ENCODE results near the gene CHST15.

The CHST15 gene

DNA sequence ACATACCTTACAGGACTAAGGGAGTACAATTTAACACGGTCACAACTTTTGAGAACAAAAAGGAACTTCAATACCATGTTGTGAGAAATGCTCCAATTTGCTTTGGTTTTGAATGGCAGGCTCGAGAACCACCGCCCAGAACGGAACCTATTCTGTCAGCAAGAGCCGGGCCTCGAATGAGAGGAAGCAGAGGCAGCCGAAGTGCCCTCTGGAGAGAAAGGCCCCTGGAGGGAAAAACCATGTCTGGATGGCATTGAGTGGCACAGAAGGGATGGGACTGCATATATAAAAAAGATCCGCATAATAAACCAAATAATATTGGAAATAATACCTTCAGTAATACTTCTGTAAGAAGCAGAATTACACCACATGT, 85.6 kb downstream of the CHST15 start:
- DNase-seq: no peak

DNA sequence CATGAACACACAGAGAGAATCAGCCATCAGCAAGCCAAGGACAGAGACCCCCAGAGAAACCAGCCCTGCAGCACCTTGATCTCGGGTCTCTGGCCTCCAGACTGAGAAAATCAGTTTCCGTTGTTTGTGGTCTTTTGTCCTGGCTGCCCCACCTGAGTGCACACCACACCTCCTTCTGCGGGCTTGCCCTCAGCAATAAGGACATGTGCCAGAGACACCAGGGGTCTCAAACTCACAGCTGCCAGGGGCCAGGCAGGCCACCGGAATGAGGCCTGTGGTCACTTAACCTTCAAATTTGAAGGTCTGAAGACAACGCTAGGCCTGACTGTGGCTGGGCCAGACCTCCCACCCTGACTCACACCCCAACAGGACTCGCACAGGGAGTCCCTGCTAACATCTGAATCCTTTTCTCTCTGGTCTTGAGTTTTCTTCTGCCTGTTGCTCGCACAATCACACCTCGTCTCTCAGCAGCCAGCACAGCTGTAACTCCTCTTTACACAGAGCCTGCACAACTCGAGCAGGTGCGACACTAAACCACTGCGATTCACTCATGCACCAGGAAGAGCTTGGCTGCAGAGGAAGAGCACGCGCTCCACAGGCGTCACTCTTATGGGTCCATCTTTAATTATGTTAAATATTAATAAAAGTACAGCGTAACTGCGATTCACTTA, 86.2 kb downstream of the CHST15 start:
- no peak for DNase-seq

DNA sequence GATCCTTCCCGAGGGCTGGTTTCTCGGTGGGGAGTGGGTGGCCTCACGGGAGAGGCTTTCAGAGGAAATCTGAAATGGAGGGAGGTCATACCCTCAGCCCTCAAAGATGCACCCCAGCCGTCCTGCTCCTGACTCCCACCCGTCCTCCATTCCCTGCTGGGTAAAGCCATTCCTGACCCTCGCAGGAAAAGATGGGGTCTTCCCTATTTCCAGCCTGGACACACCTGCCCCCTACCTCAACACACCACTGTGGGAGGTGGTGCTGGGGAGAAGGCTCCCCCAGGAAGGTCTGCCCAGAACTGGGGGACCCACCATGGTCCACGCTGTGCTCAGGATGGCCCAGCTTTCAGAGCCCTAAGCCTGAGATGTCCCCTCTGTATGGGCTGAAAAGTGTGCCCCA, 86.9 kb downstream of the CHST15 start:
- DNase-seq: no peak

DNA sequence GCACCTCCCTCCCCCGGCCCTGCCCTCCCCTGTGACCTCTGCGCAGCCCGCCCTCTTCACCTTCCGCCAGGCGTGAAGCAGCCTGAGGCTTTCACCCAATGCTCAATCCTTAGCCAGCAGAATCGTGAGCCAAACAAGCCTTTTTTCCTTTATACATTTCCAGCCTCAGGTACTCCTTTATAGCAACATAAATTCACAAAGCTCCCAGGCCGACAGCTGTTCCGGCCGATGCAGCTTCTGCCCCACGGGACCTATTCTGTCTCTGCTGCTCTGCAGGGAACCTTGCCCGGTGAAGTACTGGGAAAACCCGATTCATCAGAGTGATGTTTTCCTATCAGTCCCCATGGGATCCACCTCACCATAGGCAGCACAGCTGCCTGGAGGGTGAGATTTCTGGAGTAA, 87.4 kb downstream of the CHST15 start:
- no peak for DNase-seq

DNA sequence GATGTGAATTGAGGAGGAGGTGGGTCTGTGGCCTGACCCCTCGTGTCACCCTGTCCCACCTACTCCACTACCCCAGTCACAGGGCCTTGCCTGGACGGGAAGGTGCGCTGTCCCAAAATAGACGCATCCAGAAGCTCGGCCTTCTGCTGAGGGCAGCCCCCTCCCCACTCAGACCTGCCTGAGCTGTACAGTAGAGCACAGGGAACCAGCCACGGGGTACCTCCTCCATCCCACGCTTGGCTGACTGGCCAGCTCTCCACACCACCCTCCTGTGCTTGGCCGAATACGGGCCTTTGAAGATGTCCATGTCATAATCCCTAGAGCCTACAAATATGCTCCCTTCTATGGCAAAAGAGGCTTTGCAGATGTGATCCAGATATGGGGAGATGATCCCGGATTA, 88.3 kb downstream of the CHST15 start:
- no peak for DNase-seq

DNA sequence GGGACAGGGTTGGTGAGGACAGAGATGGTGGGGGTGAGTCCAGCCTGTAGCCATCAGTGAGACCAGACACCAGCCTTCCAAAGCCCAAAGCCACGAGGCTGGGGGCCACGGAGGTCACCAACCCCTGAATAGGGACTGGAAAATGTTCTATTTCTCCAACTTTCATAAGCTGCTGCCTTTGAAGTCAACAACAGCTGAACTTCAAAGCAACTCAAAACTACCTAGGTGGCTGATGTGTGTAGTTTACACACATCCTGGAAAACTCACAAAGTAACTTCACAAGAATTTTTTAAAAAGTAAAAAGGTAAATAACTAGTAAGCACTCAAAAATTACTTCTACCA, 88.8 kb downstream of the CHST15 start:
- no peak for DNase-seq

DNA sequence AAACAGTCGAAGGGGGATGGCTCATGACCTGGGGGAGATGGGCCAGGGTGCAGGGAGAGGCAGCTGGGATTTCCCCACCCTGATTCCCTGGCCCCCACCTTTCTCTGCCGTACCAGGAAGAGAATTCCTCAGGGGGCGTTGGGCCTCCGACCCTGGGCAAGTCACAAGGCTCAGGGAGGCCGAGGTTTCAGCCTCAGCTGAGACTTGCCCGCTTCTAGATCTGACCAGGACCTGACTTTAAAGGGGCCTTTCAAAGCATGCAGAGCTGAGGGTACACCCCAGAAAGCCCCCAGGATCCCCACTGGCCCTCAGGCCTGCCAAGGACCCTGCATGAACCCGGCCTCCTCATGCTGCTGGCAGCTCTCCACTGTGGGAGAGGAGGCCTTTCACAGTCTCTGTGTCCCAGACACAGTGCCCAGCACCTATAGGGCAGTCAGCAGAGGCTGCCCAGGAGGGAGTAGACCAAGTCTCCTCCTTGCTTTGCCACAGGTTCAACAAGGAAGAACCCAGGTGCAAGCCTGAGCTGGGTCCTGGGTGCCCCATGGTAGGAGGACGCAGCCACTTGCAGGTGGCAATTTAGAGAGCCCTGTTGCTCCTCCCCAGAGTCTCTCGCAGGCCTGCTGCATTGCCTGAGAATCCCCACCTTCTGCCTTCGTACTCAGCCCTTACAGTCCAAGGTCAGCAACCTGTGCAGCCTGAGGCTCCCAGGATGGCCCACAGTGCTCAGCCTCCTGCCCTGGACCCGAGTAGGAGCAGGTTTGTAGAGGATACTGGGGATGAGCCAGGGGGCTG, 89.3 kb downstream of the CHST15 start:
- DNase-seq: no peak

DNA sequence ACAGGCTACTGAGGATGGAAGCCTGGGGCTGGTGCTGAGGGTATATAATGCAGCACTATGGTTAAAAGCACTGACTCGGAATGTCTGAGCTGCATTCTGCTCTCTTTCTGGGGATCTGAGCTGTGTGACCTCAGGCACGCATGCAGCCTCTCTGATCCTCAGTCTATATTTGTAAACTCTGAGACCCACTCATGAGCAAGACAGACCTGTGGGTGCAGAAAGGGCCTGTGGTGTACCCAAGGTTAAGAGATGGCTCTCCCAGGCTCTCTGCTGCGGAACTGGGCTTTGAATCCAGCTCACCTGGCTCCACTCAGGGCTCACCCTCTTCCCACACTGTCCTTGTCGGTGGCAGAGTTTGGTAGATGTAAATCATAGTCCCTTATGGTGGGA, 89.9 kb downstream of the CHST15 start:
- no peak for DNase-seq

DNA sequence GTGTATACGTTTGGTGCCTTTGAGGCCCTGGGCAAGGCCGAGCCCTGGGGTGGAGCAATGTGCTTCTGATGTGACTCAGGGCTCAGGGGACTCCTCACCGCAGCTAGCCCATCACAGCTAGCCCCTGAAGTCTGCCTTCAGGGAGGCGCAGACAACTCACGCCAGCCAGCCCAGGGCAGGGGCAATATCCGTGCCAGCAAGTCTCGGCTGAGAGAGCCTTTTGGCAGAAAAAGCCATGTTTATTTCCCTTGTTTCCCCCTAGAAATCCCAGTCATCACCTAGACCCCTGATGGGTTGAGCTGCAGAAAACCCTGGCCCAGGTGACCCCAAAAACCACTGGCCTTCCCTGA, 90.4 kb downstream of the CHST15 start:
- DNase-seq: no peak

DNA sequence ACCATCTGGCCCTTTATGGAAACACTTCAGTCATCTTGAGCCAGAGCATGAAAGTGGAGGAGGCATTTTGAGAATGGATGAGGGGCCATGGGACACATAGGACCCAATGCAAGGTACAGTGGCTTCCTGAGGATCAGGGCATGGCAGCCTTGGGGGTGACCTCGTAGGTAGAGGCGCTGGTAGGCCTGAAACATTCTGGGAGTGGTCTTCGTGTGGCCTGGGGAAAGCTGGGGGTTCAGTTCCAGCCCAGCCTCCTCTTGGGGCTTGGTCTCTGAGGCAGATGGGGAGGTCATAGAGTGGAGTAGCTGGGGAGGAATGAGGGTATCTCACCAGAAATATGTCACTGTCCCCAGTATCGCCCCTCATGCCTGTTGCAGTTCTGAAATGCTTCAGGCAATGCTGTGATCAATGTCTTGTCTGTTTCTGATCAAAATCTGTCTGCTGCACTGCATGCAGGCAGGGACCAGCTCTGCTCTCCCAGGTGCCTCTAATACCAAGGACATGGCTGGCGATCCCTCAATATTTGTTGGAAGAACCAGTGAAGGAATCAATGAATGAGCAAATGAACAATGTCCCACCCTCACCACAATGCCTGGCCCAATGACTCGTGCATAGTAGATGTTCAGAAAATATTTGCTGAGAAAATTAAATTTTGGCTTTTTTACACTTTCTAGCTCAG, 90.9 kb downstream of the CHST15 start:
- no peak for DNase-seq

DNA sequence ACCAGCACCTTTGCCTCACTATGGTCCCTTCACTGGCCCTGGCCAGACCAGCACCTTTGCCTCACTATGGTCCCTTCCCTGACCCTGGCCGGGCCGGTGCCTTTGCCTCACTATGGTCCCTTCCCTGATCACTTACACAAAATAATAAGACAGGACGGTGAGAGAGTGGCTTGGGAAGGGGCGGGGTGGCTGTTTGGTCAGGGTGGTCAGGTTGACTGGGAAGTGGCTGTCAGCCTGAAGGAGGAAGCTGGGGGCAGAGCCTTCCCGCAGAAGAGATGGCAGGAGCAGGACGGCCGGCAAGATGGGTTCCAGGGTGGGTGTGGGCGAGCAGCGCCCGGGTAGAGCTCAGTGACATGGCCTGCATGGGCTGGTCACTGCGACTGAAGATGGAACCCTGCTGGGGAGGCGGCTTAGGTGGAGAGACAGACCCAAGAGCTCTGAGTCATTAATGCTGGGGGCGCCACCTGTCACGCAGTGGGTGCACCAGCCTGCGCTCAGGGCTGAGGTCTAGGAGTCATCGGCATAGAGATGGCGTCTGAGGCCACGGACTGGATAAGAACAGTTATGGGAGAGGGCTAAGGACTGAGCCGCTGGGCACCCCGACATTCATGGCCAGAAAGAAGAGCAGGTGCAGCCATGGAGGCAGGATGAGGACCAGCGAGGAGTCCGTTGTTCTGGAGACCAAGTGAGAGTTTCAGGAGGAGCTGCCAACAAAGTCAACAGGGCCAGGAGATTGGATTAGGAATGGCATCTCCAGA, 91.8 kb downstream of the CHST15 start:
- no peak for DNase-seq

DNA sequence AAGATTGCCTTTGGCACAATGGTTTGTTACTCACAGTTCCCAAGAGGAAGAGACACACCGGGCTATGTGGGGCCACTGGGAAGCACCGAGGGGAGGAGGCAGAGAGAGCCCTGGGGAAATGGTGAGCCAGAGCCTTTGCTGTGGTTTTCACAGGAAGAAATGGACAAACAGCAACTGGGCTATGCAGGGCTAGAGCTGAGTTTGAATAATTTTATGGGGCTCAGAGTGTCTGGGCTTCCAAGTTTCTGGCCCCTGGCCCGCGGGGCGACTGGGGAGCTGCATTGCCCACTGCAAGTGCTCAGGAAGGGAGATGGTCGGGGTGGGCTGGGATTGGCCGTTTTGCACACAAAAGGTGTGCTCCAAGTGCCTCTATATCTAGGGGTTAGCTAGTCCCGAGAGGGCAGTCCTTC, 92.6 kb downstream of the CHST15 start:
- DNase-seq: no peak

DNA sequence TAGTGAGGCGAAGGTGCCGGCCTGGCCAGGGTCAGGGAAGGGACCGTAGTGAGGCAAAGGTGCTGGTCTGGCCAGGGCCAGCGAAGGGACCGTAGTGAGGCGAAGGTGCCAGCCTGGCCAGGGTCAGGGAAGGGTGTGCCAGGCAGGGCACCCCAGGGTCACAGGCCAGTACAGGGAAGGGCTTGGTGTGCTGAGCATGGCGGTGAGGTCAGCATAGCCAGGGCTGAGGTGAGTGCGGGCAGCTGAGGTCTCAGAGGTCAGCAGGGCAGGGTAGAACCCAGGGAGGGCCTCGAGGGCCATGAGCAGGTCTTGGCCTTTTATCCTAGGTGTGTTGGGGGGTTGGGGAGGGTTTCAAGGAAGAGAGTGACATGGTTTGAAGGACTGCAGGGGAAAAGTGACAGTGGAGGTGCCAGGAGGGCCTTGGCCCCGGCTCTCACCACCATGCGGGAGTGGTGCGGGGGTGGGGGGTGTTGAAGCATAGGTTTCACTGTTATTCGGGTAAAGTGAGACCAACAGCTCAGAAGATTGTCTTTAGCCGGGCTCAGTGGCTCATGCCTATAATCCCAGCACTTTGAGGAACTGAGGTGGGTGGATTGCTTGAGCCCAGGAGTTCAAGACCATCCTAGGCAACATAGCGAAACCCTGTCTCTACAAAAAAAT, 93.3 kb downstream of the CHST15 start:
- DNase-seq: no peak

DNA sequence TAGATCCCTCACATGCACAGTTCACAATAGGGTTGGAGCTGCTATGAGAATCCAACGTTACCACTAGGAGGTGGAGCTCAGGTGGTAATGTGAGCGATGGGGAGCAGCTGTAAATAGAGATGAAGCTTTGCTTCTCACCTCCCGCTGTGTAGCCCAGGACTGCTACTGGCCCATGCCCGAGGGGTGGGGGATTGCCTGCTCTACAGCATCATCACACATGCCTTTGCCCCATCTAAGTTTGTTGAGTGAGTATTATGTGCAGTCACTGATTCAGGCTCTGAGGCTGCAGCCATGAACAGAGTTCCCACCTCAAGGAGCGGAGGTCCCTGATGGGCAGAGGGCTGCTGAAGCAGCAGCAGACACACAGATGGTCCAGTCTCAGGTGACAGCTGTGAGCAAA, 94.1 kb downstream of the CHST15 start:
- no peak for DNase-seq

DNA sequence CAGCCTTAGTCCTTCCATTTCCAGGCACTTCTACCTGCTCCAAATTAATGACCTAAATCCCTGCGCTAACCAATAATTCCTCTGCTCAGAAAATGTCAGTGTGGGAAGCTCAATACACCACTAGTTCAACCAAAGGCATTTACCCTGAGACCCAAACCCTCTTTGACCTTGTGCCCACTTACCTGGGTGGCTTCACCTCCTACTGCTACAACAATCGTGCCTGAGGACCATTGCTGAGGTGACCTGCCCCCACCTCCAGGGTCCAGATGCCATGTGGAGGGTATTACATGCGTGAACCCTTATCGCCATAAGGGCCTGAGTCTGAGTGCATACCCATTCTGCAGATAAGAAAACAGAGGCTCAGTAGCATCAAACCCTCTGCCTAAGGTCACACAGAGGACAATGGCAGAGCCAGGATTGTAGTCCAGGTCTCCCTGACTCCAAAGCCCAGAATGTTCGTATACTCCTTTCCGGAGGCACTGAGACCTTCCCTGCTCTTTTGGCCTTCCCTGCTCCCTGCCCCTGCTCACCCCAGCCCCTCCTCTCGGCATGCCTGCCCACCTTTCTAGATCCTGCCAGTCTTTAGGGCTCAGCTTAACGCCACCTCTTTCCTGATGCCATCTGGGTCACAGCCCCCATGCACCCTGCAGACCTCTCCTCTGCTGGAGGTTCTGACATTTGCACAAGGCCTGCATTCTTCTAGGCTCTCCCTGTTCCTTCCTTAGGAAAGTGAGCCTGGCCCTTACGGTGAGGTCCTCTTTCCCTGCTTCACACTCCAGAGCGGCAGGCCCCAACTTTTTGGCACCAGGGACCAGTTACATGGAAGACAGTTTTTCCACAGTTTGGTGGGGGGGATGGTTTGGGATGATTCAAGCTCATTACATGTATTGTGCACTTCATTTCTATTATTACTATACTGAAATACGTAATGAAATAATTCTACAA, 94.9 kb downstream of the CHST15 start:
- DNase-seq: no peak

DNA sequence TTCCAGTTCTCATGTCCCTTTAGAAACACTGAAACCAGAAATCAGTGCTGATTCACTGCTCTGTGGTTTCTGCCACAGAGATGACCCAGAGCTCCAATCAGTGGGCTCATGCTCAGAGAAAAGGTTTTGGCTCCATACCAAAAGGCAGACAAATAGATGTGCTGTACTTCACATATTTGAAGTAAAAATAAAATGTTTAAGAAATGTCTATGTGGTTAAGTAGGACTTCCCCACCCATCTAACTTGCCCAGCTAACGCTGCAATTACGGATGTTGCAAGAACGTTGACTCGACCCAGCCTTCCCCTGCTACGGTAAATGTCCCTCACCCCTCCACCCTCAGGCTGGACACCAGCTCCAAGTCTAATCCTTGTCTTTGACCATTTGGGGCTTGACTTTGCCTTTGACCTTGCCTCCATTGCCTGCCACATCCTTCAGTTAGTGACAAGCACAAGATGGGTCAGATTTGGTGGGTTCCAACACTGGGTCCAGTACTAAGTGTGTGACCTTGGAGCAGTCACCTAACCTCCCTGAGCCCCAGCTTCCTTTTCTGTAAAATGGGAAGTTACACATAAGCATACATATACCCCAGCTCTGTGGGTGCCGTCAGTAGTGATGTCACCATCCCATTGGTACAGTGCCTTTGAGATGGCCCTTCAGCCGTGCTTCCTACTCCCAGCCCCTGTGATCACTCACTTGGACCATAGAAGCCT, 95.8 kb downstream of the CHST15 start:
- DNase-seq: peak; percentile 37

DNA sequence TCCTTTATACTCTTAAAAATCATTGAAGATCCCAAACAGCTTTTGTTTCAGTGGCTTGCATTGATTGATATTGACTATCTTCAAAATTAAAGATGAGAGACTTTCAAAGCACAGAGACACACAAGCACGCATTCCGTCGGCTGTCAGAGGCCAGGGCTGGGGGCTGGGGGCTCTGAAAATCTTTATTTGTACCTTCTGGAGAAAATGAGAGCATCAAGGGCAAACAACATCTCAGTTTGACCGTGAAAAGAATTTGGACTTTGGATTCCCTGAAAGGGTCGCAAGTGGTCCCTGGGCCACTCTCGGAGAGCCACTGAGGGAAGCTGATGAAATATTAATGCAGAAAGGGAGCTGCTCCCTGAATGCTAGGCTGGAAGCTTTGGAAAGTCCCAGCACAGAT, 96.4 kb downstream of the CHST15 start:
- no peak for DNase-seq

DNA sequence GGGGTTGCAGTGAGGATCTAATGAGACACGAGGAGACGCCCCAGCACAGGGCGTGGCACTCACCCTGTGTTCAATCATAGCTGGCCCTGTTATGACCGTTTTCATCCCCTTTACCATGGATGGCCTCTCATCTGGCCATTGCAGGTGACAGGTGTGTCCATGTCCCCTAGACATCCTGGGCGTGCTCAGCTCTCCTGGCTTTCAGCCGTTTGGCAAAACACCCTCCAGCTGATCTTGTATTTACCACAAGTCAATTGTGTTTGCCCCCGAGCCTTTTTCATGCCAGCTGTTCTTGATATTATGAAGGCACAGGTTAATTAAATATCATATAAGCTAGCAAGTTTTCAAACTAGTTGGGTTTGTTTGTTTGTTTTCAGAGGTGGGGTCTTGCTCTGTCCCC, 97.1 kb downstream of the CHST15 start:
- no peak for DNase-seq

DNA sequence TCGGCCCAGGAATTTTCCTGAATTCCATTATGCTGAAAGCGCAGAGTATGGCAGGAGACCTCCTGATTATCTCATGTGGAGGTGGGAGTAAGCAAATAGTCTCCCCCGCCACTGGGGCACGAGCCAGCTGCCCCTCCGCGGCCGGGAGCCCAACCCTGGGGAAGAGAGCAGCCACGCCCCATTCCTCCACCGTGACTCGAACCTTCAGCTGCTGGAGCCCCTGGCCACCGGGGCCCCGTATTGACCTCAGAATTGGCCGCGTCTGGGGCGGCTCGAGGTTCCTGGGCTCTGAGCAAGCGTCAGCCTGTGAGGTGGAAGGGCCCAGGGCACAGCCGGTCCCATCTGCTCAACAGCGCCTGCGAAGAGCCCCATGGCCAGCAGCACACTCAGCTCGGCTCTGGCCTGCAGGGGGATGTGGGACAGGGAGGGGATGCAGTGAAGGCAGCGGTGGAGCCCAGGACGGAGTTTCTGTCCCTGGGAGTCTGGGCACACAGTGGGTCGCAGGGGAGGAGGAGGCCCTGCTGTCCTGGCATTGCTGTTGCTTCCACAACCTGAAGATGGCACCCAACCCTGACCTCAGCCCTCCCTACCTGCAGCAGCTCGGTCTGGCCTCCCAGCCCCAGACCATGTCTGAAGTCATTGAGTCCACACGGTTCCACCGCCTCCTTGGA, 97.8 kb downstream of the CHST15 start:
- DNase-seq: peak; percentile 7

DNA sequence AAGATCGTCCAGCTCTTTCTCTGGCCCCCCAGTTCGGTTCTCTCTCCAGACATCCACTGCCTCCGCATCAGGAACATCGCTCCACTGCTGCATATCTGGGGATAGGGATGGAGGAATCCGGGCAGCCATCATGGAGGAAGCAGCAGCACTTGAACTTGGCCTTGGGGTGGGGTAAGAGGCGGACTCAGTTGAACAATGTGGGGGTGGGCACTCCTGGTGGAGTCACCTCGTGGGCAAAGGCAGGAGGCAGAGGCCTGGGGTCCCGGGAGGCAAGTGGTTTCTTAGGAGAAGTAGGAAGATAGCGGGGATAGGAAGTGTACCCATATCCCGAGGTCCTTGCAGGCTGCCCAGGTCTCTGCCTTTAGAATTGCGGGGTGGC, 98.3 kb downstream of the CHST15 start:
- DNase-seq: no peak

Data from KG1 (cell line).